ENCODE results near the gene ARHGAP23. TPM values are rescaled to one million over a fixed set of nuclear protein-coding genes. Genes with fewer than 3 reads are reported as not detected.

Gene ARHGAP23
- total RNA-seq, 1 donor from 2014 or later = 177 TPM

DNA sequence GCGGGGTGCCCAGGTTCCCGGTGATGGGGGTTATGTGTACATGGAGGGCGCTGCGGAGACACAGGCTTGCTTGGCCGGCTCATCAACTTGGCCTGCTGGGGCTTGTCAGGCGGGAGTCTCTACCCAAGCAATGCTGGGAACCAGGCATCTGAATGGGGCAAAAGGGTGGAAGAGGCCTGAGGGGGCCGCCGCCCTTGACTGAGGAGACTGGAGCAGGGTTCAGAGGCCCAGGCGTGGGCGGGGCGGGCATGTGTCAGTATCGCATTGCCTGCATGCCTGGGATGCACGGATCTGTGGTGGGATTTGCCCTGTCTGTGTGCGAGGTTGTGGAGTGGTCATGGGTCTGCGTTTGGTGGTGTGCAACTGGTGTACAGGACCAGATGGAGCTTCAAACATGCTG lies 21.1 kb downstream of the ARHGAP23 start:
- H3K36me3 Mint-ChIP-seq (ENCODE audit: unreplicated experiment) = no peaks in the 10 kb centered on the region
- peak overlapping the region; percentile 83 for H3K27ac Mint-ChIP-seq (ENCODE audit: unreplicated experiment)
- no peak for DNase-seq (ENCODE audit: extremely low spot score, unreplicated experiment)
- peak overlapping the region; percentile 20 for H3K4me3 Mint-ChIP-seq (ENCODE audit: unreplicated experiment)
- H3K9me3 Mint-ChIP-seq (ENCODE audit: unreplicated experiment) = no peaks in the 10 kb centered on the region
- TF ChIP-seq, protein P1, sequence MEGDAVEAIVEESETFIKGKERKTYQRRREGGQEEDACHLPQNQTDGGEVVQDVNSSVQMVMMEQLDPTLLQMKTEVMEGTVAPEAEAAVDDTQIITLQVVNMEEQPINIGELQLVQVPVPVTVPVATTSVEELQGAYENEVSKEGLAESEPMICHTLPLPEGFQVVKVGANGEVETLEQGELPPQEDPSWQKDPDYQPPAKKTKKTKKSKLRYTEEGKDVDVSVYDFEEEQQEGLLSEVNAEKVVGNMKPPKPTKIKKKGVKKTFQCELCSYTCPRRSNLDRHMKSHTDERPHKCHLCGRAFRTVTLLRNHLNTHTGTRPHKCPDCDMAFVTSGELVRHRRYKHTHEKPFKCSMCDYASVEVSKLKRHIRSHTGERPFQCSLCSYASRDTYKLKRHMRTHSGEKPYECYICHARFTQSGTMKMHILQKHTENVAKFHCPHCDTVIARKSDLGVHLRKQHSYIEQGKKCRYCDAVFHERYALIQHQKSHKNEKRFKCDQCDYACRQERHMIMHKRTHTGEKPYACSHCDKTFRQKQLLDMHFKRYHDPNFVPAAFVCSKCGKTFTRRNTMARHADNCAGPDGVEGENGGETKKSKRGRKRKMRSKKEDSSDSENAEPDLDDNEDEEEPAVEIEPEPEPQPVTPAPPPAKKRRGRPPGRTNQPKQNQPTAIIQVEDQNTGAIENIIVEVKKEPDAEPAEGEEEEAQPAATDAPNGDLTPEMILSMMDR (IDR thresholded peaks at IDR 0.05) = no peak
- no peaks in the 10 kb centered on the region for H3K27me3 Mint-ChIP-seq (ENCODE audit: unreplicated experiment)
- peaks cover 71% of the 10 kb centered on the region for H3K4me1 Mint-ChIP-seq (ENCODE audit: unreplicated experiment)

DNA sequence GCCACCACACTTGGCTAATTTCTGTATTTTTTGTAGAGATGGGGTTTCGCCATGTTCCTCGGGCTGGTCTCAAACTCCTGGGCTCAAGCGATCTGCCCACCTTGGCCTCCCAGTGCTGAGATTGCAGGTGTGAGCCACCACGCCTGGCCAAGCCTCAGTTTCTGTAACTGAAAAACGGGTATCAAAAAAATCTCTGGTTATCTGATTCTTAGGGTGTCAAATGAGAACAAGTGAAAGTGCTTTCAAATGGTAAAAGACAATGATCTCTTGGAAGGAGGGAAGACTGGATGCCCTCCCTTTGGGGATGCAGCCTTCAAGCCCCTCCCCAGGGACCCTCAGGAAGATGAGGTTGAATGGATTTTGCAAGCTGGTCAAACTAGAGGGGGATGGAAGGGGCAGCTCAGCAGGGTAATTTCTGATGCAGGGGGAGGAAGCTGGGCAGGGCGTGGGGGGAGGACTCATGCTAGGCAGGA lies 22.3 kb downstream of the ARHGAP23 start:
- peaks cover 79% of the 10 kb centered on the region for H3K4me1 Mint-ChIP-seq (ENCODE audit: unreplicated experiment)
- H3K27ac Mint-ChIP-seq (ENCODE audit: unreplicated experiment) = peak overlapping the region; percentile 94
- no peaks in the 10 kb centered on the region for H3K9me3 Mint-ChIP-seq (ENCODE audit: unreplicated experiment)
- no peak for DNase-seq (ENCODE audit: extremely low spot score, unreplicated experiment)
- TF ChIP-seq, protein P1 (IDR thresholded peaks at IDR 0.05) = no peak
- H3K36me3 Mint-ChIP-seq (ENCODE audit: unreplicated experiment) = no peaks in the 10 kb centered on the region
- no peaks in the 10 kb centered on the region for H3K27me3 Mint-ChIP-seq (ENCODE audit: unreplicated experiment)
- H3K4me3 Mint-ChIP-seq (ENCODE audit: unreplicated experiment) = peak overlapping the region; percentile 55

DNA sequence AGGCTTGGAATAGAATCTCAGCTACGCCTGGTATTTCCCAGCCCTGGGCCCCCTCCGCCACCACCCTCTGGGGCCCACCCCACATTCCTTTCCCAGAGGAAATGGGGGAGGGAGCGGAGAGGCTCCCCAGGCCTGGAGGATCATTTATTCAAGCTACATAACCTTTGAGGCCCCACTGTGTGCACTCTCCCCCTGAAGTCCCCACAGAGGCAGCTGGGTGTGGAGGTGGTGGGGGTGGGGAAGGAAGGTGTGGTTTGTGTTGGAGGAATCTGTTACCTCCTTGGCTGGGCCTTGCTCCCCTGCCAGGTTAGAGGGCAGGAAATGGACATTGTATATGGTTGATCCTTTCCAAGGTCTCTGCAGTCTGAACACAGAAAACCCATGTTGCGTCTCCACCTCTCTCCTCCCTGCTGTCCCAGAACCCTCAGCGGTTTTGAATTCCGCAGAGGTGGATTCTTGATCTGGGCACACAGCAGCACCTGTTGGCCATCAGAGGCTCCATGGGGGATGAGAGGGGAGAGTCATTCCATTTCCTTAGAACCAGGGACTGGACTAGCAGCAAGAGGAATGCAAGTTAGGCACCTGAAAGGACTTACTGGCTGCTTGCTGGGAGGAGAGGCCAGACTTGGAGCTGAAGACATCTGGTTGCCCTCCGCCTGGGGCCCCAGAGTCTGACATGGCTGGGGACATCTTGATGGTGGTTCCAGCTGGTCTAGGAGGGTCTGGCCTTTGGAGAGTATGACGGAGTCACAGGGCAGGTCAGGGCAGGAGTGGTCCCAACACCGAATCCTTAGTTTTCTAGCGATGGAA lies 23.0 kb downstream of the ARHGAP23 start:
- H3K27ac Mint-ChIP-seq (ENCODE audit: unreplicated experiment) = peak overlapping the region; percentile 94
- H3K9me3 Mint-ChIP-seq (ENCODE audit: unreplicated experiment) = no peaks in the 10 kb centered on the region
- H3K27me3 Mint-ChIP-seq (ENCODE audit: unreplicated experiment) = no peaks in the 10 kb centered on the region
- peaks cover 84% of the 10 kb centered on the region for H3K4me1 Mint-ChIP-seq (ENCODE audit: unreplicated experiment)
- no peaks in the 10 kb centered on the region for H3K36me3 Mint-ChIP-seq (ENCODE audit: unreplicated experiment)
- TF ChIP-seq, protein P1 (IDR thresholded peaks at IDR 0.05) = no peak
- no peak for DNase-seq (ENCODE audit: extremely low spot score, unreplicated experiment)
- H3K4me3 Mint-ChIP-seq (ENCODE audit: unreplicated experiment) = peak overlapping the region; percentile 80

DNA sequence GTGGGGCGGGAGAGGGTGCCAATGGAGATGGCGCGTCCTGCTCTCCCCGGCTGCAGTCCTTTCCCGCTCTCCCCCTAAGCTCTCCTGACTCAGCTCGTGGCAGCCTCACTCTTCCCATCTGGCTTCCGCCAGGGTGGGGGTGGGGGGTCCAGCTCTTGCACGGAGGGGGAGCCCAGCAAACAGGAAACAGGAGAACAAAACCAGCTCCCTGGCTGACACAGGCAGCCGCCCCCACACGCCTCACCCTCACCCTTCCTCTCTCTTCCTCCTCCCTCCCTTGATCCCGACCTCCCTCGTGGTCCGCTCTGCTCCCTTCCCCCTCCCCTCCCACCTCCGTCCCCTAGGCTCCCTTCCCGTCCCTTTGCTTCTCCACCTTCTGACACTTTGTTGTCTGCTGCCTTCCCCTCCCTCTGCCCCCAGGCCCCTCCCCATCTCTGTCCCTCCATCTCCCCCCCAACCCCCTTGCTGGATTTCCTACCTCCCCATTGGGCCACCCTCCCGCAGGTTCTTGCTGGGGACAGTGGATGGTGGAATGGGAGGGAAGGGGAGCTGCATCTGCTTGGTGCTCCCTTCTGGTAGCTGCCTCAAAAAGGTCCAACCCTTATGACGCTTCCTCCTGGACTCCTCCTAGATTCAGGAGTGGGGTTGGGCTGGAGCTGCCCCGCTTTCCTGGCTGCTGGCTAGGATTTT lies 23.7 kb downstream of the ARHGAP23 start:
- H3K4me3 Mint-ChIP-seq (ENCODE audit: unreplicated experiment) = peak overlapping the region; percentile 80
- TF ChIP-seq, protein P1 (IDR thresholded peaks at IDR 0.05) = no peak
- H3K27me3 Mint-ChIP-seq (ENCODE audit: unreplicated experiment) = no peaks in the 10 kb centered on the region

DNA sequence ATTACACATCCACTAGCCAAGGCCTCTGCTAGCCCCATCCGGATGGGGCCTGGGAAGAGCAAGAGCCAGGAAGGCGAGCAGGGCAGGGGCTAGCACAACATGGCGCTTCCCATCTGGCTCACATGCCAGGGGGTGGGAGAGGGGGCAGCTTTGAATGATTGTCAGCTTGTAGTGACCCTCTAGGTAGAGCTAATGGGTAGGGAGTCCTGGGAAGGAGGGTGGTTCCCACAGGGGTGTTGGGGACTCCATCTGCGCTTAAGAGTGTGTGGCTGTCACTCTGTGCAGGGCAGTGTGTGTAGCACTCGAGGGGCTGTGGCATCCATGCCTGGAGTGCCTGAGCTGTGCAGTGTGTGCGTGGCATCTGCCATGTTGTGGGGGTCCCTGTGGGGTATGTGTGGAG lies 24.5 kb downstream of the ARHGAP23 start:
- peaks cover 87% of the 10 kb centered on the region for H3K4me1 Mint-ChIP-seq (ENCODE audit: unreplicated experiment)
- DNase-seq (ENCODE audit: extremely low spot score, unreplicated experiment) = no peak
- H3K36me3 Mint-ChIP-seq (ENCODE audit: unreplicated experiment) = peaks cover 2% of the 10 kb centered on the region
- TF ChIP-seq, protein P1 (IDR thresholded peaks at IDR 0.05) = no peak
- peak overlapping the region; percentile 94 for H3K27ac Mint-ChIP-seq (ENCODE audit: unreplicated experiment)
- no peaks in the 10 kb centered on the region for H3K27me3 Mint-ChIP-seq (ENCODE audit: unreplicated experiment)
- peak overlapping the region; percentile 80 for H3K4me3 Mint-ChIP-seq (ENCODE audit: unreplicated experiment)
- H3K9me3 Mint-ChIP-seq (ENCODE audit: unreplicated experiment) = no peaks in the 10 kb centered on the region

More for the DNA sequence above, 23.7 kb downstream of the ARHGAP23 start:
- Mint-ChIP-seq H3K4me1 (ENCODE audit: unreplicated experiment) (peaks cover 87% of the 10 kb centered on the region), H3K36me3 (ENCODE audit: unreplicated experiment) (no peaks in the 10 kb centered on the region), H3K27ac (ENCODE audit: unreplicated experiment) (peak overlapping the region; percentile 94), H3K9me3 (ENCODE audit: unreplicated experiment) (no peaks in the 10 kb centered on the region)
- DNase-seq (ENCODE audit: extremely low spot score, unreplicated experiment) = no peak

All from osteocyte (in vitro differentiated cells).